ENCODE data around the gene SPSB4.

Gene SPSB4

GRCh38 chr3:141021261-141021660 is 29.9 kb upstream of the SPSB4 start:
- Histone ChIP-seq H3K9ac (ENCODE audit: low read depth, low read length) (no peak overlapping the region), H3K36me3 (ENCODE audit: insufficient read depth, low read length) (no peaks in the 10 kb centered on the region), H3K27me3 (ENCODE audit: insufficient read depth, low read length) (no peaks in the 10 kb centered on the region; the same call in 1 of the 2 replicates), H3K27ac (ENCODE audit: low read depth, low read length) (no peak overlapping the region), H3K4me1 (ENCODE audit: insufficient read depth, low read length) (no peaks in the 10 kb centered on the region), H3K4me3 (ENCODE audit: low read length) (no peak overlapping the region), H3K9me3 (ENCODE audit: insufficient read depth, low read depth, low read length) (no peaks in the 10 kb centered on the region)
- 92% methylated on average over 4 of the region's 4 CpGs for WGBS

- no peaks in the 10 kb centered on the region for H3K36me3 ChIP-seq (ENCODE audit: insufficient read depth, low read length)
- H3K9me3 ChIP-seq (ENCODE audit: insufficient read depth, low read depth, low read length), result peaks cover 3% of the 10 kb centered on the region; the same call in 1 of the 2 replicates
- no peak overlapping the region for H3K9ac ChIP-seq (ENCODE audit: low read depth, low read length)
- H3K27me3 ChIP-seq (ENCODE audit: insufficient read depth, low read length), result no peaks in the 10 kb centered on the region
- no peaks in the 10 kb centered on the region for H3K4me1 ChIP-seq (ENCODE audit: insufficient read depth, low read length)
- H3K27ac ChIP-seq (ENCODE audit: low read depth, low read length), result no peak overlapping the region
- H3K4me3 ChIP-seq (ENCODE audit: low read length), result no peak overlapping the region
- 97% methylated on average over 19 of the region's 22 CpGs for WGBS
Measured at GRCh38 chr3:141030296-141030695, 20.9 kb upstream of the SPSB4 start.

- Histone ChIP-seq H3K9ac (ENCODE audit: low read depth, low read length) (no peak overlapping the region), H3K36me3 (ENCODE audit: insufficient read depth, low read length) (no peaks in the 10 kb centered on the region), H3K27me3 (ENCODE audit: insufficient read depth, low read length) (no peaks in the 10 kb centered on the region), H3K27ac (ENCODE audit: low read depth, low read length) (no peak overlapping the region), H3K4me1 (ENCODE audit: insufficient read depth, low read length) (no peaks in the 10 kb centered on the region), H3K4me3 (ENCODE audit: low read length) (no peak overlapping the region), H3K9me3 (ENCODE audit: insufficient read depth, low read depth, low read length) (no peaks in the 10 kb centered on the region)
- WGBS, result 86% methylated on average over 5 of the region's 5 CpGs
Measured at GRCh38 chr3:141039589-141039988, 11.6 kb upstream of the SPSB4 start.

- Histone ChIP-seq H3K9ac (ENCODE audit: low read depth, low read length) (no peak overlapping the region), H3K4me1 (ENCODE audit: insufficient read depth, low read length) (peaks cover 6% of the 10 kb centered on the region), H3K4me3 (ENCODE audit: low read length) (no peak overlapping the region), H3K27ac (ENCODE audit: low read depth, low read length) (no peak overlapping the region), H3K36me3 (ENCODE audit: insufficient read depth, low read length) (no peaks in the 10 kb centered on the region), H3K9me3 (ENCODE audit: insufficient read depth, low read depth, low read length) (no peaks in the 10 kb centered on the region), H3K27me3 (ENCODE audit: insufficient read depth, low read length) (peaks cover 18% of the 10 kb centered on the region)
- WGBS, result 92% methylated on average over 4 of the region's 4 CpGs
Measured at GRCh38 chr3:141044695-141045641, 6.2 kb upstream of the SPSB4 start.

- WGBS, result 90% methylated on average over 1 of the region's 1 CpG
- peaks cover 26% of the 10 kb centered on the region for H3K27me3 ChIP-seq (ENCODE audit: insufficient read depth, low read length)
Measured at GRCh38 chr3:141045849-141046248, 5.3 kb upstream of the SPSB4 start.

GRCh38 chr3:141047168-141047567 is 4.0 kb upstream of the SPSB4 start:
- Histone ChIP-seq H3K4me1 (ENCODE audit: insufficient read depth, low read length) (peaks cover 8% of the 10 kb centered on the region), H3K27me3 (ENCODE audit: insufficient read depth, low read length) (peaks cover 31% of the 10 kb centered on the region), H3K9me3 (ENCODE audit: insufficient read depth, low read depth, low read length) (no peaks in the 10 kb centered on the region), H3K9ac (ENCODE audit: low read depth, low read length) (no peak overlapping the region), H3K36me3 (ENCODE audit: insufficient read depth, low read length) (no peaks in the 10 kb centered on the region), H3K4me3 (ENCODE audit: low read length) (no peak overlapping the region), H3K27ac (ENCODE audit: low read depth, low read length) (no peak overlapping the region)
- 83% methylated on average over 1 of the region's 1 CpG for WGBS

More at GRCh38 chr3:141045849-141046248, 5.3 kb upstream of the SPSB4 start:
- no peak overlapping the region for H3K4me3 ChIP-seq (ENCODE audit: low read length)
- no peaks in the 10 kb centered on the region for H3K36me3 ChIP-seq (ENCODE audit: insufficient read depth, low read length)
- peaks cover 8% of the 10 kb centered on the region for H3K4me1 ChIP-seq (ENCODE audit: insufficient read depth, low read length)
- H3K27ac ChIP-seq (ENCODE audit: low read depth, low read length), result no peak overlapping the region
- no peak overlapping the region for H3K9ac ChIP-seq (ENCODE audit: low read depth, low read length)
- no peaks in the 10 kb centered on the region for H3K9me3 ChIP-seq (ENCODE audit: insufficient read depth, low read depth, low read length)

- Histone ChIP-seq H3K36me3 (ENCODE audit: insufficient read depth, low read length) (no peaks in the 10 kb centered on the region), H3K27me3 (ENCODE audit: insufficient read depth, low read length) (peaks cover 49% of the 10 kb centered on the region), H3K4me1 (ENCODE audit: insufficient read depth, low read length) (peaks cover 8% of the 10 kb centered on the region), H3K9me3 (ENCODE audit: insufficient read depth, low read depth, low read length) (no peaks in the 10 kb centered on the region), H3K27ac (ENCODE audit: low read depth, low read length) (no peak overlapping the region), H3K9ac (ENCODE audit: low read depth, low read length) (no peak overlapping the region), H3K4me3 (ENCODE audit: low read length) (no peak overlapping the region)
- 72% methylated on average over 2 of the region's 2 CpGs for WGBS
Measured at GRCh38 chr3:141049681-141050080, 1.5 kb upstream of the SPSB4 start.

- no peaks in the 10 kb centered on the region for H3K9me3 ChIP-seq (ENCODE audit: insufficient read depth, low read depth, low read length)
- no peaks in the 10 kb centered on the region for H3K36me3 ChIP-seq (ENCODE audit: insufficient read depth, low read length)
- peaks cover 49% of the 10 kb centered on the region for H3K27me3 ChIP-seq (ENCODE audit: insufficient read depth, low read length)
- peak overlapping the region; percentile 75 for H3K9ac ChIP-seq (ENCODE audit: low read depth, low read length)
- H3K4me1 ChIP-seq (ENCODE audit: insufficient read depth, low read length), result peaks cover 3% of the 10 kb centered on the region; the same call in 1 of the 2 replicates
- under 1% methylated on average over 77 of the region's 77 CpGs for WGBS
- peak overlapping the region; percentile 85 for H3K4me3 ChIP-seq (ENCODE audit: low read length)
- peak overlapping the region; percentile 74; the same call in 1 of the 2 replicates for H3K27ac ChIP-seq (ENCODE audit: low read depth, low read length)
Measured at GRCh38 chr3:141051443-141052200, 475 bp downstream of the SPSB4 start.

- Histone ChIP-seq H3K27me3 (ENCODE audit: insufficient read depth, low read length) (peaks cover 49% of the 10 kb centered on the region), H3K9me3 (ENCODE audit: insufficient read depth, low read depth, low read length) (no peaks in the 10 kb centered on the region), H3K36me3 (ENCODE audit: insufficient read depth, low read length) (no peaks in the 10 kb centered on the region), H3K9ac (ENCODE audit: low read depth, low read length) (peak overlapping the region; percentile 75), H3K4me1 (ENCODE audit: insufficient read depth, low read length) (peaks cover 6% of the 10 kb centered on the region; the same call in 1 of the 2 replicates), H3K4me3 (ENCODE audit: low read length) (peak overlapping the region; percentile 85), H3K27ac (ENCODE audit: low read depth, low read length) (no peak overlapping the region)
- under 1% methylated on average over 48 of the region's 48 CpGs for WGBS
Measured at GRCh38 chr3:141052201-141053069, 1.3 kb downstream of the SPSB4 start.

- Histone ChIP-seq H3K4me3 (ENCODE audit: low read length) (no peak overlapping the region), H3K27me3 (ENCODE audit: insufficient read depth, low read length) (peaks cover 30% of the 10 kb centered on the region), H3K27ac (ENCODE audit: low read depth, low read length) (no peak overlapping the region), H3K9me3 (ENCODE audit: insufficient read depth, low read depth, low read length) (no peaks in the 10 kb centered on the region), H3K9ac (ENCODE audit: low read depth, low read length) (no peak overlapping the region), H3K4me1 (ENCODE audit: insufficient read depth, low read length) (peaks cover 6% of the 10 kb centered on the region; the same call in 1 of the 2 replicates), H3K36me3 (ENCODE audit: insufficient read depth, low read length) (no peaks in the 10 kb centered on the region)
- 88% methylated on average over 5 of the region's 5 CpGs for WGBS
Measured at GRCh38 chr3:141055136-141055535, 4.0 kb downstream of the SPSB4 start.

All from HUES64 (cell line).